AG10803 (cell line): ENCODE data around the gene OSCP1.

Experiments
- DNase-seq: peaks from one replicate; pipeline ENCODE4 v3.0.0; 2010; ENCODE audit warnings: low read depth
- H3K4me3 ChIP-seq: 2 replicates; pipeline ENCODE4 v1.5.1; 2011; ENCODE audit warnings: mild to moderate bottlenecking, low read length, control low read depth
- TF ChIP-seq, protein P1 (sequence below): conservative IDR thresholded peaks from 2 replicates; pipeline ENCODE4 v1.5.1; 2011; ENCODE audit warnings: mild to moderate bottlenecking, low read length, control low read depth, inconsistent platforms

Gene OSCP1

DNA sequence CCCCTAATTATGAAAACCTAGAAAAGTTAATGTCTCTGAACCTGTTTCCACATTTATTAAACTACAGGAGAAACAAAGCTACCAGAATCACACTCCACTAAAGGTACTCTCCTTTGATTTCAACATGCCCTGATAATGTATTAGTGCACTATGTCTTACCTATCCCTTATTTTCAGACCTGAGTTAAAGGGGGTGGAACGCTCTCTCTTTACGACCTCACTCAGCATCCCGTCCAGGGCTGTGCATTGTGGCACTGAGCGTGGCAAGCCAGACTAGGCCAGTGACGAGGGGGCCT is 53.2 kb downstream of the OSCP1 start:
- peak overlapping the region; percentile 89 for H3K4me3 ChIP-seq
- TF ChIP-seq, protein P1, sequence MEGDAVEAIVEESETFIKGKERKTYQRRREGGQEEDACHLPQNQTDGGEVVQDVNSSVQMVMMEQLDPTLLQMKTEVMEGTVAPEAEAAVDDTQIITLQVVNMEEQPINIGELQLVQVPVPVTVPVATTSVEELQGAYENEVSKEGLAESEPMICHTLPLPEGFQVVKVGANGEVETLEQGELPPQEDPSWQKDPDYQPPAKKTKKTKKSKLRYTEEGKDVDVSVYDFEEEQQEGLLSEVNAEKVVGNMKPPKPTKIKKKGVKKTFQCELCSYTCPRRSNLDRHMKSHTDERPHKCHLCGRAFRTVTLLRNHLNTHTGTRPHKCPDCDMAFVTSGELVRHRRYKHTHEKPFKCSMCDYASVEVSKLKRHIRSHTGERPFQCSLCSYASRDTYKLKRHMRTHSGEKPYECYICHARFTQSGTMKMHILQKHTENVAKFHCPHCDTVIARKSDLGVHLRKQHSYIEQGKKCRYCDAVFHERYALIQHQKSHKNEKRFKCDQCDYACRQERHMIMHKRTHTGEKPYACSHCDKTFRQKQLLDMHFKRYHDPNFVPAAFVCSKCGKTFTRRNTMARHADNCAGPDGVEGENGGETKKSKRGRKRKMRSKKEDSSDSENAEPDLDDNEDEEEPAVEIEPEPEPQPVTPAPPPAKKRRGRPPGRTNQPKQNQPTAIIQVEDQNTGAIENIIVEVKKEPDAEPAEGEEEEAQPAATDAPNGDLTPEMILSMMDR, result no peak
- no peak for DNase-seq

DNA sequence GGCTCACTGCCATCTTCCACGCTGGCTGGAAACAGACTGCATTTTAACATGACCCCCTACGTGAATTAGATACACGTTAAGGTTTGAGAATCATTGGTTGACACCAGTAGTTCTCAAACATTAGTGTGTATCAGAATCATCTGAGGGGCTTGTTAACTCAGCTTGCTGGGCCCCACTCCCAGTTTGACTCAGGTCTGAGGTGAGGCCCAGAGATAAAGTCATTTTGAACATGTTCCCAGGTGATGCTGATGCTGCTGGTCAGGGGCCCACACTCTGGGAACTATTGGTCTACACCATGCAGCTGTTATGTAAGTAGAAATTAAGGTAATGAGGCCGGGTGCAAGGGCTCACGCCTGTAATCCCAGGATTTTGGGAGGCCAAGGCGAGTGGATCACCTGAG is 53.9 kb downstream of the OSCP1 start:
- TF ChIP-seq, protein P1, result no peak
- no peak for DNase-seq
- no peak overlapping the region for H3K4me3 ChIP-seq

DNA sequence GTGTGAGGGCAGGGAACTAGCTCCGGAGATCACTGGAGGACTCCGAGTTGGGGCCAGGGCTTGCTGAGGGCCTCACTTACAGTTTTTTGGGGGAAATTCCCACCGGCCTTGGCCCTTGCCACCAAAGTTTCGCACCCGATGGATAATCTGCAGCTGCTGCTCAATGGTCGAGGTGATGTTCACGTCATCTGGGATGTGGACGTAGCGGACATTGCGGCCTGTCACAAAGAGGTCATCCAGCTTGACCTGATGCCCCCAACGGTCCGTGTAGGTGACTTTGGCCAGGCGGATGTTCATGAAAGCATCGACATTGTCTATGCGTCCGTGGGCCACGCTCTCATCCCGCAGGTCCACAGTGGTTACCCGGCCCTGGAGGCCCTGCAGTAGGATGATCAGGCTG is 56.6 kb downstream of the OSCP1 start:
- H3K4me3 ChIP-seq, result no peak overlapping the region
- TF ChIP-seq, protein P1, result no peak
- no peak for DNase-seq

DNA sequence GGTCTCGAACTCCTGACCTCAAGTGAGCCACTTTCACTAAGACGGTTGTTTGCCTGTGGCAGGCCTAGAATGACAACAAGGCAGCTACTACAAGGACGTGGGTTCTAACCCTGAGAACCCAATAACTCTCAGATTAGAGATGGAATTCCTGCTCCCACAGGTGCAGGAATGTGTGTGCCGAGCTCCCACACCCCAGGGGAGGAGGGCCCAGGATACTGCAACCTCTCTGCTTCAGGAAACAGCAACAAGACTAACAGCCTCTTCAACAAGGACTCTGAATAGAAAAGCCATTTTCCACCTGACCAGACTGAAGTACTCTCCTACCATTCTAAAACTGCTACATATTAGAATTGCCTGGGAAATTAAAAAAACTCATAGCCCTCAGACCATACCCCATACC is 57.4 kb downstream of the OSCP1 start:
- no peak for DNase-seq
- no peak overlapping the region for H3K4me3 ChIP-seq
- TF ChIP-seq, protein P1, result no peak

DNA sequence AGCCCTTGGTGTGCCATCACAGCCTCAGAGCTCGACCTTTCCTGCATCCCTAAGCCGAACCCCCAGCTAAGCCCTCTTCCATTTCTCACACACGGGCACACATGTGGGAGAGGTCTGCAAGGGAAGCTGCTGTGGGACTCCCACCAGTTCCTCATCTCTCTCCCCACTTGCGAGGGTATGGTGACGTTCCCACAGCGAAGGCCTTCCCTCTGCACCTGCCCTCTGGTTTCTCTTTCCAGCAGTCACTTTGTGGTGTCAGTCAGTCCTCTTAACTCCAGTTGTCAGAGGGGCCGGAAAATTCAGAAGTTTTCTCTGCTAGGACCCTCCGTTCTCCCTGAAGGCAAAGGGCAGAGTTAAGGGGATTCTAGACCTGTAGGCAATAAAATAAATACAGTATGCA is 59.0 kb downstream of the OSCP1 start:
- H3K4me3 ChIP-seq, result no peak overlapping the region
- TF ChIP-seq, protein P1, result no peak
- no peak for DNase-seq

DNA sequence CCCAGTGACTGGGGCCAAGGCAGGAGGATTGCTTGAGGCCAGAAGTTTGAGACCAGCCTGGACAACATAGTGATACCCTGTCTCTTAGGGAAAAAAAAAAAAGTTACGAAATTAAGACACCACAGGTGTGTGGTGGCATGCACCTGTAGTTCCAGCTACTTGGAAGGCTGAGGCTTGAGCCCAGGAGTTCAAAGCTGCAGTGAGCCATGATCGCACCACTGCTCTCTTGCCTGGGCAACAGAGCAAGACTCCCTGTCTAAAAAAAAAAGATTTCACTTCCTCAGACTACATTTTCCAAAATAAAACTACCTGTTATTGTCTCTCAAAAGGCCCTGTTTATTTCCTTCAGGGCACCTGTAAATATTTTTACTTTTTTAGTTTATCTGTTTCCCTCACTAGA is 59.8 kb downstream of the OSCP1 start:
- DNase-seq, result no peak
- no peak overlapping the region for H3K4me3 ChIP-seq
- TF ChIP-seq, protein P1, result no peak

DNA sequence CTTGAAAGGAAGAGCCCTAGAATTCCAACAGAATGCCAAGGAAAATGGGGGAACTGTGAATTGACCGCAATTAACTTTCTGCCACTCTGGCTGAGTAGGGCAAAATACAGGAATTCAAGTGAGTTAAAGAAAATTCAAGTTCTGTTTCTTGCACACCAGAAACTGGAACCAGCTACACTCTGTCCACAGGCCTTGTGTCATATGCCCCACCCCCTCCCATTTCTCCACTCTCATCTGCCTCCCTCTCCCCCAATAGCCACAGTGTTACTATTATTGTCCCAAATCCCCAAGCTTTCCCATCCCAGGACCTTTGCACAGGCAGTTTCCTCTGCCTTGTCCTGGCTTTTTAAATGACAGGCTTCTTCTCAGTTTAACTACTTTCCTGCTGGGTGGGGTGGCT is 60.3 kb downstream of the OSCP1 start:
- H3K4me3 ChIP-seq, result no peak overlapping the region
- no peak for DNase-seq
- TF ChIP-seq, protein P1, result no peak
